Stimulated activated CD8-positive, alpha-beta memory T cell treated with anti-CD3 and anti-CD28 coated beads, Interleukin-7, amount 100 ng/mL, for 48 hours (primary cell): Measurements from ENCODE around the gene ADAMTSL1.
"Not testable (repeated sequence)": the region's sequence is repeated elsewhere in the genome, so short reads cannot be mapped to it uniquely, and the experiment has no call there.

ENCODE experiments used
- DNase-seq, 2 donors: peaks; one replicate each; pipeline ENCODE4 v3.0.0-alpha.2; 2020; ENCODE audit warnings: low read depth in 1 of 2; ENCODE audit errors: extremely low read depth in 1 of 2

ADAMTSL1 gene

DNA sequence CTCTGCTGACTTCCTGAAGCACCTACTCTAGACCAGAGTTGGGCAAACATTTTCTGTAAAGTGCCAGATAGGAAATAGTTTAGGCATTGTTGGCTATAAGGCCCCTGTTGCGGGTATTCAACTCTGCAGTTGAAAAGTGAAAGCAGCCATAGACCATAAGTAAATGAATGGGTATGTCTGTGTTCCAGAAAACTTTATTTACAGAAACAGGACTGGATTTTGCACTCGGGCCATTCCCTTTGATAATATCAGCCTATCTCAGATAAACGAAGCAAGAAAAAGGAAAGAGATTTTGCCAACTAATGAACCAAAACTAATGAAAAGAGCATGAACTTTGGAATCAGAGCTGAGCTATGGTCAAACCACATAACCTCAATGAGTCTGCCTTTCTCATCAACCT lies 374.7 kb downstream of the ADAMTSL1 start:
- DNase-seq = no peak

DNA sequence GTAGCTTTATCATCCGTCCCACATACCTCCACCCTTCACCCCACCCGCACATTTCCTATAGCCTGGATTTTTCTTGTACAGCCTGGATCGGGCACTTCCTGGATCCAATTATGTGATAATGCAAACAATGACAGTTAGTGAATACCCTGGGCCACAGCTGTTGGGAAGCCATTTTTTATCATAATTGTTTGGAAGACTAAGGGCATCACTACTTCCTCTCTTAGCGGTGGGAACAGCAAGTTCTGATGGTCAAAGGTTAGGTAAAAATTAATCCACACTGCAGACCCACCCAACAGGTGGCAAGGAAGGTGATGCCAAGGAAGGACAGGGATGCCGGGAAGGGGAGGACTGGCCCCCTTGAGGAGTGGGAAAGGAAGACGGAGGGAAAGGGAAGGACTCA lies 375.3 kb downstream of the ADAMTSL1 start:
- DNase-seq = no peak

DNA sequence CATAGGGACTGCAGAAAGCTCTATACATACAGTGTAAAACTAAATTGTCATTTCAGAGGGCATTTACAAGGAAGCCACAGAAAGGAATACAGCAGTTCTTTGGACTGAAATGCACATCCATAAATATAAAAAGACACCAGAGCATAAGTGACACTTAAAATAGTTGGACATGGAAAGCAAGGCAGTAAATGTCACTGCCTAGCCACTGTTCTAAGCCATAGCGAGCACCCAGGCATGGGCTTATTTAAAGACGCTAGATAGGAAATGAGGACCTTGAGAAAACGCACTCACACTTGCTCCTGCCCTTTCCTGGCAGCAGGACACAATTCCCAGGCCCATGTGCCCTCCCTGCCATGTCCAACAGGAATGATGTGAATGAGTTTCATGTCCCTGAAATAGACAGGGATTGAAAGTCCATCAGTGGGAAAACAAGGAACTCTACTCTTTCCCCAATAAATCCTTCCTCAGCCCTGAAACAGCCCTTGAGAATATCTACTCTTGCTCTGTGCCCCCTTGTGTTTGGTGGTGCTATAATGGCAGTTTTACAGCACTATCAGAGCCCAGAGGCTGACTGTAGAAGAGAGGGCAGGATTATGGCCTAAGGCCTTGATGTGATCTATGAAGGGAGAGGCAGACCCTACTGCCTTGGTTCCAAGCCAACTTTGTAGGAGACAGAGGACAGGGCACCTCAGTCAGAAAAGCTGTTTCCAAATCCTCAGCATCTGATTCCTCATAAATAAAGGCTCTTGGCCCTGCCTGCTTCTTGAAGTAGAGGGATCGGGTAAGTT lies 376.1 kb downstream of the ADAMTSL1 start:
- no peak for DNase-seq

DNA sequence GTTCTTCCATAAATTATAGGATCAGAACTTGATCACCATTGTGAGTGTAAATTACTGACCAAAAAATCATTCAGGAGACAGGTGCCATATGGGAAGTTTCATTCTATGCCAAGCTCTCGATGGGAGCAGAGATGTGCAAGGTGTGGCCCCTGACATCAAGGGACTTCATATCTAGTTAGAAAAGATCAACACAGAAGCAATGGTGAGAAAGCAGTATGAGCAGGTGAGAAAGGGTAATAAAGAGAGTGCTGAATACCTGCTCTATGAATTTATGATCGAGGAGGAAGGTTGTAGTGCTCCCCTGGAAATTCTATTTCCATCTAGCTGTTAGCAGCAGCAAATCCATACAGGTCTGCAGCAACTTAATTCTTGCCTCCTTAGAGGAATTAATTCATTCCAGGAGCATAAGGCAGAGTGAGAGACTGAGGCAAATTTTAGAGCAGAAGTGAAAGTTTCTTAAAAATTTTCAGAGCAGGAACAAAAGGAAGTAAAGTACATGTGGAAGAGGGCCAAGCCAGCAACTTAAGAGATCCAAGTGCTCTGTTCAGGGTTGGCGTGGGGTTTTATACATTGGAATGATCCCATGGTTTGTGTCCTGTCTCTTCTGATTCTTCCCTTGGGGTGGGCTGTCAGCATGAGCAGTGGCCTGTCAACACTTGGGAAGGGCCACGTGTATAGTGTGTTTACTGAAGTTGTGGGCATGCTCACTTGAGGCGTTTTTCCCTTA lies 377.3 kb downstream of the ADAMTSL1 start:
- DNase-seq = no peak

DNA sequence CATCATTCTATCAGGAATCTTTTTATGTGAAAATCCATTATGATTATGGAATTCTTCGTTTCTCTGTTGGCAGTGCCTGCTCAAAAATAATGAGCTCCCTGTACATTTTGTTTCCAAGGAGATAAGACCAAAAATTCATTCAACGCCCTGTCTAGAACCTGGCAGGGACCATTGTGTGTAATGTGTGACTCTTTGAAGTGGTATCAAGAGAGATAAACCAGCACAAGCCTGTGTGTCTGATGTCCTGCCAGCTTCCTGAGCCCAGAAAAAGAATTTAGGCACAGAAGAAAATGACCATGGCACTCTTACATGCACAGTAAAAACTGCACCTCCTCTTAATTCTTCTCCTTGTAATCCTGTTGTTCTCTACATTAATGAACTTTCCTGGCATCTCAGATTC lies 381.7 kb downstream of the ADAMTSL1 start:
- no peak for DNase-seq

DNA sequence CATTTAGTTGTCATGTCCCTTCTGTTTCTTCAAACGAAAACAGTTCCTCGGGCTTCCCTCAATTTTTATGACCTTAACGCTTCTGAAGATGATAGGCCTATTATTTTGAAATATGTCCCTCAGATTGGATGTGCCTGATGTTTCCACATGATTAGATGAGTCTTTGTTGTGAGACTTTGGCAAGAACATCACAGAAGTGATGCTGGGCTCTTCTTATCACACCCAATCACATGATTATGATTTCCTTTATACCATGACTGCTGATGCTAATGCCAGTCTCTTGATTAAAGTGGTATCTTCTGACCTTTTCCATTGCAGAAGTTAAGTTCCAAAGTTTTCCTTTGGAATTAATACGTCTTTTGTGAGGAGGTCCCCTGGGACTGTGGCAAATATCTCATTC lies 383.4 kb downstream of the ADAMTSL1 start:
- DNase-seq = no peak

DNA sequence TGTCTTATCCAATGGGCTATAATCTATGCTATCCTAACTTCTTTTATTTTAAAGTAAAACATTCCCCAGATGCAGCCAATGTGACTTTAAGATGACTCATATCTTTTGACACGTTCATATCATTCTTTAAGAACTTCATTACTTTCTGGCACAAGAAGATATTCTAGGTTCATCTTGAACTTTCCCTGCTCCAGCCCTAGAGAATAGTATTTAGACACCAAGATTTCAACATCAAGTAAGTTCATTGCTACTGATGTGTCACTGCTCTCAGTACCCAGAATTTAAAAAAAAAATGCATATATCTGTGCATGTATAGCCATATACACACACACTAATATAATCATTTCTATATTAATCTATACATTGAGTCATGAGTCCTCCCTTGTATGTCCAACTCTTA lies 383.8 kb downstream of the ADAMTSL1 start:
- DNase-seq = no peak

DNA sequence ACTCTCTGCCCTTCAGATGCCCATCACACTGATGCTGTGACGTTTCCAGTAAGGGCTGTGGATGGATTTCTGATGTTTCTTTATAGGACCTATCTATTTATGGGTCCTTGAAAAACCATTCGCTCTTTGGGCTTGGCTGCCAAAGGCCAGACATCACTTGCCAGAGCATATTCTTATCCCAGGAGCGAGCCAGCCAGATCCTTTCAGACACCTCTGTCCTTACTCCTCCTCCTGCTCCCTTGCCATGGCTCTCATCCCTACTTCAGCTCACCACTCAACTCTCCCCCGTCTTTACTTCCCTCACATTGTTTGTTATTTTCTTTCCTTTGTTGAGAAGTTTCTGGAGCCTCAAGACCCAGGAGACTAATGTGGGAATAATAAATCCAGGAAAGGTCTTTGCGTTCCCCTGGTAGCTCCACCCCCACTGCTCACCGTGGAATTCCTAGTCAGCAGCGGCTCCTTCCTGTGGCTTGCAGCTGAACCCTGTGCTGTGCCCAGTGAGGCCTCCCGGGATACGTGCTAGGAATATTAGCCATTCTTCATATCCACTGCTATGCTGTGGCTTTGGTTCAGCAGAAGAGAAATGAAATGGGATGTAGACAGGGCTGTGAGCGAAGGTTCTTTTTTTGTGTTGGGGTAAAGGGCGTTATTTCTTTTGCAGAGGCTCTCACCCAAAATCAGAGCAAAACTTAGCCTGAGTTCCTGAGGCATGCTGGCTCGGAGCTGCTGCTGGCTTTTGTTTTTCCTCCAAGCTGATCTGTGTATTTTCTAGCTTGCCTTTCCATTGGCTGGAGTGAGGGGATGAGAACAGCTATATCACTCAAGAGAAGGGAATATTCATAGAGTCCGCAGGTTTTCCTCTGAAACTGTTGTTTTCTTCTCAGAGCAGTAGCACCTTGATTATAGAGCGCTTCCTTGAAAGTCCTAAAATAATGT lies 387.9 kb downstream of the ADAMTSL1 start:
- DNase-seq = no peak

DNA sequence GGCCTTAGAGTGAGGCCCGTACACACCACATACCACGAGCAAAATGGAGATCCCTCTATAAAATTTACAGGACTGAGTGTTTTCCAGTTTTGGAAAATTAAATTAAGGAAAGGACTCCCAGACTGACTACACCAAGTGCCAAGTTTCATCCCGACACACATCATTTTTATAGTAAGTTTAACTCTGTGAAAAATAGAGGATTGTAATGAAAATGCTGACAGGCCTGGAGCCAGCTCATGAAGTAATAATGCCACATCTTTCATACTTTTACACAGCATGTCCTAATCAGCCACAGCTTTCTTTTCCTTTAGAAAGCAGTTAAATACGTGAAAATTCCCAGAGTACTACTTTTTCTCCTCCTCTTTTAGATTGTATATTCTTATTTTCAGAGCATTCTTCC lies 389.8 kb downstream of the ADAMTSL1 start:
- DNase-seq = no peak

DNA sequence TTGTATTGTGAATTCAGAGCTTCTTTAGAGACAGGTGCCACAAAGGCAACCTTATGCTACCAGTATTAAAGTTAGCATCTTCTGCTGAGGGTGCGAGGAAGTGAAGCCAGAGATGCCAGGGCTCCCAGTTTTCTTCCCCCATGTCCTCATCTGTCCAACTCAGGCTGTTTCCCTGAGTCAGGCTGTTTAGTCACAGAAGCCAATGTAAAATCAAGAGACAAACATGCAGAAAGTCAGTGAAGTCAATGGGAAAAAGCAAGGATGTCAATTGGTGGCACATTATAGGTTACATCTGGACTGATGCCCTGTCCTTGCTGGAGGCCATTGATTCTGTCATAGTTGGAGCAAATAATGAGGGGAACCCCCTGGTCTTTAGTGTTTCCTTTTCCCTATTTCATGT lies 390.6 kb downstream of the ADAMTSL1 start:
- DNase-seq = no peak

DNA sequence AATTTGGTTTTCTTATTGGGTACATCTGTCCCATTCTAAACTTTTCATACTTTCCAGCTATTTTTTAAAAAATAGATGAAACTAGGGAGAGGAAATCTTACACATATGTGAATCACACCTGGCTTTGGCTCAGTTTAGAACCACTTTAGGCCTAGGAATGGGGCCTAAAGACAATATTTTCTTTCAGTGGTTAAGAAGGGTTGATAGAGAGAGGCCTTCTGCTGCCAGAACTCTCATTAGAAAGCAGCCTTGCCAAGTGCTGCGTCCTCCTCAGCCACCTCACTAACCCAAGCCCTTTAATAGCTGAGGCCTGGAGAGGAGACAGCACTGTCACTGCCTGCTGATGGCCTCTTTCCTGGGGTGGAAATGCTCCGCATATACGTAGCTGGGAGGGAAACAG lies 391.6 kb downstream of the ADAMTSL1 start:
- no peak for DNase-seq

DNA sequence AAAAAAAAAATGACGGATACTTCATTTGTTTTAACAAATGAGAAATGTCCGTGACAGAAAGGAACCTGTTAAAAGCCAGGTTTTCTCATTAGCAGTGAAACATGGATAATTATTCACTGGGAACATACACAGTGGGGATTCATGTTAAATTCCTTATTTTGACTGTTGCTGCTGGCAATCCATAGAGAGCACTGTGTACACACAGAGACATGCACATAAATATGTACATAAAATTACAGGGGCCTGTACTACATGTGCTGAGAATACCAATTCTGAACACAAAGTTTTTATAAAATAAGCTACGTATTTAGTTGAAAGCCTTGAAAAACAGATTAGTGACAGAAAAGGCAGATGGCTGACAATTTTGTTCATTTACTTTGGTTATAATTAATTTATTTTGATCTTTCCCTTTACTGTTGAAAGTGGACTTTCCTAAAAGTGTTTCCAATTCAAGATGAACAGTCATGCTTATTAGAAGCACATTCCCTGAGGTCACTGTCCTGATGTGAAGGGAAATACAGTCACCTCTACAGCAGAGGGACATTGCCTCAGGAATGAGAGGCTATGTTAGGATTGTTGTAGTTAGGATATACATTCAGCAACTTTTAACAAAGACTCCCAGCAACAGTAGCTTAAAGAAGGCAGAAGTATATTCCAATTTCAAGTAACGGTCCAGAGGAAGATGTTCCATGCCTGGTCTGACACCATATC lies 392.3 kb downstream of the ADAMTSL1 start:
- DNase-seq = no peak

DNA sequence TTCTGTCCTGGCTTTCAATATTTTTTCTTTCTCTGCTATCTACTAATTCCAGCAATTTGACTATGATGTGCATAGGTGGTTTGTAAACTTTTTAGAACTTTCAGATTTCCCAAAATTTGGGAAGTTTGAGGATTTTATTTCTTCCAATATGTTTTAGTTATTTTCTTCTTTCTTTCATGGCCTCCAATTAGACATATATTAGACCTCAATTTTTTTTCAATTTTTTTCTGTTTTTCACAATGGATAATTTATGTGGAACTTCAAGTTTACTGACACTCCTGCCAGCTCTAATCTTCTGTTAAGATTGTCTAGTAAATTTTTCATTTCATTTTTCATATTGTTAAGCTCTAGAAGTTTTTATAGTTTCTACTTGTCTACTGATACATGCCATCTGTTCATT lies 395.8 kb downstream of the ADAMTSL1 start:
- DNase-seq = no peak

DNA sequence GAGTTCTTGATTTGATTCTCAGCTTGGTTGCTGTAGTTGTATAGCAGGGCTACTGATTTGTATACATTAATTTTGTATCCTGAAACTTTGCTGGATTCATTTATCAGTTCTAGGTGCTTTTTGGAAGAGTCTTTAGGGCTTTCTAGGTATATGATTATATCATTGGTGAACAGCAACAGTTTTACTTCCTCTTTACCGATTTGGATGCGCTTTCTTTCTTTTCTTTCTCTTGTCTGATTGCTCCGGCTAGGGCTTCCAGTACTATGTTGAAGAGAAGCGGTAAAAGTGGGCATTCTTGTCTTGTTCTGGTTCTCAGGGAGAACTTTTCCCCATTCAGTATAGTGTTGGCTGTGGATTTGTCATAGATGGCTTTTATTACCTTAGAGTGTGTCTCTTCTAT lies 400.1 kb downstream of the ADAMTSL1 start:
- no peak for DNase-seq

DNA sequence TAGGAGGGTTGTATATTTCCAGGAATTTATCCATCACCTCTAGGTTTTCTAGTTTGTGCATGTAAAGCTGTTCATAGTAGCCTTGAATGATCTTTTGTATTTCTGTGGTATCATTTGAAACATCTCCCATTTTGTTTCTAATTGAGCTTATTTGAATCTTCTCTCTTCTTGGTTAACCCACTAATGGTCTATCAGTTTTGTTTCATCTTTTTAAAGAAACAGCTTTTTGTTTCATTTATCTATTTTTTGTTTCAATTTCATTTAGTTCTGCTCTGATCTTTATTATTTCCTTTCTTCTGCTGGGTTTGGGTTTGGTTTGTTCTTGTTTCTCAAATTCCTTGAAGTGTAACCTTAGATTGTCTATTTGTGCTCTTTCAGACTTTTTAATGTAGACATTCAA lies 401.0 kb downstream of the ADAMTSL1 start:
- not testable (repeated sequence) for DNase-seq

DNA sequence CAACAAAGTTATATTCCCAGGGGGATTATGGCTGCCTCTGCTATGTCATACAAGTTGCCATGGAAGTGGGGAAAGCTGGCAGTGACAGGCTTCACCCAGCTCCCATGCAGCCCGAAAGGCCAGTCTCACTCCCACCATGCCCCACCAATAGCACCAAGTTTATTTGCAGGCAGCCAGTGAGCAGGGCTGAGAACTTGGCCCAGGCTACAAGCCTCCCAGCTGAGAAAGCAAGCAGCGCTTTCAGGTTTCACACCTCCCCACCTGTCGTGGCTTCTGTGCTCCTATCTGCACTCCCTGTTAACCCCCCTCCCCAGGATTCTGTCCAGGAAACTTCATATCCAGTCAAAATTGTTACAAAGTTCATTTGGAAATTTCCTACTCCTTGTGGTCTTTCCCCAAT lies 404.0 kb downstream of the ADAMTSL1 start:
- DNase-seq = no peak

DNA sequence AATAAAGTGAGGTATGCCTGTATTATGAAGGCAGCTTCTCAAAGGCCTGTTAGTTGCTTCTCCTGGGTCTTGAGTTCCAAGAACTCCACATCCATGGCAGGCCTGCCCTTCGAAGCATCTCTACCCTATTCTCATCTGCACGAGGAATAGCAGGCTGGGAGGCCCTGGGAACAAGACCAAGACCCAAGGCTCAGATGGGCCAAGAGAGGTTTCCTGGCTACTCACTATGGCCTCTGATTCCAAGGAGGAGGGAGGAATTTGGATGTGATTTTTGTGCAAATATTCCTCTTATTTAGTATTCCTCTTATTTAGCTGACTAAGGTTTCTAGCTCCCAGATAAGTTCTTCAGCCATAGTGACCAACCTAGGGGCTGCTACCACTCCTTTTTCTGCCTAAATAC lies 407.8 kb downstream of the ADAMTSL1 start:
- DNase-seq = no peak

DNA sequence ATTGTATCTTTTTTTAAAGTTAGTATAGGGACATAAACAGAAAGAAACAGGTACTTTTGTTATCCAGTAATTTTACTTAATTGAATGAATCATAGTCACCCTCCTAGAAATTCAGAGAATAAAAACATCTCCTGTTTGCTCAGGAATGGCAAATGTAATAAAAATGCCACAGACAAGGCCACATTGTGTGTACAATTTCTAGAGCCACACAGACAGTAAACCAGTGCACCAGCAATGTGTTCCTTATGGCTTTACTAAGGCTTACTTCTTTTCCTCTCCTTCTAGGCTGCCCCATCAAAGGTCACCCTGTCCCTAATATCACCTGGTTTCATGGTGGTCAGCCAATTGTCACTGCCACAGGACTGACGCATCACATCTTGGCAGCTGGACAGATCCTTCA lies 413.6 kb downstream of the ADAMTSL1 start:
- no peak for DNase-seq

DNA sequence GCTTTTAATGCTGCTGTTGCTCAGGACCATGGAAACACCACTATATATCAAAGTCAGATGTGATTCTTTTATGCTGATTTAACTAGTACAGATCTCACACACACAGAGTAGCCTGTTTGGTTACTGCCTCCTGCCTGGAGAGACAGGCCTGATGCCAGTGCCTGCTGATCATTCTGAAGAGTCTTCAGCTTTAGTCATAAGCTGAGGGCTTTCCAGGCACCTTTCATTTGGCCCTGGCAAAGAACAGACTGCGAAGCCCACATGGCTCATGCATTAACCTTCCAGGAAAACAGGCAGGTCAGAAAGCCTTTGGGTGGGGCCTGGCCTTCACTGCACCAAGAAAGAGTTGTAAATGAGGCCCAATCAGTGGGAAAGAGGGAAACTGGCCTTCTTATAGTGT lies 414.3 kb downstream of the ADAMTSL1 start:
- DNase-seq = no peak

DNA sequence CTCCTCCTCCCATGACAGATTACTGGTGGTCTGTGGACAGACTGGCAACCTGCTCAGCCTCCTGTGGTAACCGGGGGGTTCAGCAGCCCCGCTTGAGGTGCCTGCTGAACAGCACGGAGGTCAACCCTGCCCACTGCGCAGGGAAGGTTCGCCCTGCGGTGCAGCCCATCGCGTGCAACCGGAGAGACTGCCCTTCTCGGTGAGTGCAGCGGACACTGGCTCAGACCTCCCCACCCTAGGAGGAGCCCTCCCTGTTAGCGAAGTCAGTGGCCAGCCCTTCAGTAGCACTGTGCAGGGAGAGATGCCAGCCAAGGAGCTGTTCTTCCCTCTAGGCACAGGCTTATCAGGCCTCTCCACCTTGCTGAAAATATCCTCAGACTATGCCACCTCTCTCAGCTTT lies 415.6 kb downstream of the ADAMTSL1 start:
- no peak for DNase-seq

DNA sequence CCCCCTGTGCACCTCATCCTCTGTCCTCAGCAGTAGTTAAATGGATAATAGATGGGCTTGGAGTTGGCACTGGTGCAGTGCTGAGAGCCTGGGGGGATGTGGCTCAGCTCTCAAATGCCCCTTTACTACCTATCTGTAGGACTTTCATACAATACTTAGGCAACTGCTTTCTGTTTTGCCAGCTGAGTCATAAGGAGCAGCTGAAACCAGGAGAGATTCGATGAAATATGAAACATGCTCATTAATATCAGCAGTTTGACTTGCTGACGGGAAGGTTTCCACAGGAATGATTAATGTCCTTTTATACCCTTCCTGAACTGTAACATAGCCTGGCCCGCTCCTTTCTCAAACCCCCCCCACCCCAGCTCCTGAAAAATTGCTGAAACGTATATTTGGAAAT lies 416.4 kb downstream of the ADAMTSL1 start:
- no peak for DNase-seq
